Ishikawa (cell line): ENCODE data around the gene WDR38.

ENCODE experiments used
- CEBPB ChIP-seq: IDR thresholded peaks from 2 replicates; pipeline ENCODE4 v1.6.1; 2012
- CREB1 ChIP-seq: IDR thresholded peaks from 2 replicates; pipeline ENCODE4 v1.6.1; 2012; ENCODE audit warnings: low read depth
- EGR1 ChIP-seq: IDR thresholded peaks from 2 replicates; pipeline ENCODE4 v1.6.1; 2012
- EP300 ChIP-seq: IDR thresholded peaks from 2 replicates; pipeline ENCODE4 v1.6.1; 2012; ENCODE audit warnings: borderline replicate concordance
- FOXM1 ChIP-seq: IDR thresholded peaks from 2 replicates; pipeline ENCODE4 v1.6.1; 2012; ENCODE audit warnings: low read depth, borderline replicate concordance
- NFIC ChIP-seq: IDR thresholded peaks from 2 replicates; pipeline ENCODE4 v1.6.1; 2012
- RAD21 ChIP-seq: IDR thresholded peaks from 2 replicates; pipeline ENCODE4 v1.6.1; 2012; ENCODE audit warnings: low read depth
- TAF1 ChIP-seq: IDR thresholded peaks from 2 replicates; pipeline ENCODE4 v1.6.1; 2012; ENCODE audit warnings: low read depth, mild to moderate bottlenecking
- TCF12 ChIP-seq: IDR thresholded peaks from 2 replicates; pipeline ENCODE4 v1.6.1; 2012; ENCODE audit warnings: low read depth
- TEAD4 ChIP-seq: IDR thresholded peaks from 2 replicates; pipeline ENCODE4 v1.6.1; 2012
- YY1 ChIP-seq: IDR thresholded peaks from 2 replicates; pipeline ENCODE4 v1.6.1; 2012; ENCODE audit warnings: low read depth
- ZBTB7A ChIP-seq: IDR thresholded peaks from 2 replicates; pipeline ENCODE4 v1.6.1; 2012; ENCODE audit warnings: low read depth
- TF ChIP-seq, protein P1 (sequence below): IDR thresholded peaks from 2 replicates; pipeline ENCODE4 v1.6.1; 2012
- TF ChIP-seq, protein P2 (sequence below): IDR thresholded peaks from 2 replicates; pipeline ENCODE4 v1.6.1; 2012; ENCODE audit warnings: low read depth, mild to moderate bottlenecking
- TF ChIP-seq, protein P3 (sequence below): IDR thresholded peaks from 2 replicates; pipeline ENCODE4 v1.6.1; 2012

Gene WDR38

DNA sequence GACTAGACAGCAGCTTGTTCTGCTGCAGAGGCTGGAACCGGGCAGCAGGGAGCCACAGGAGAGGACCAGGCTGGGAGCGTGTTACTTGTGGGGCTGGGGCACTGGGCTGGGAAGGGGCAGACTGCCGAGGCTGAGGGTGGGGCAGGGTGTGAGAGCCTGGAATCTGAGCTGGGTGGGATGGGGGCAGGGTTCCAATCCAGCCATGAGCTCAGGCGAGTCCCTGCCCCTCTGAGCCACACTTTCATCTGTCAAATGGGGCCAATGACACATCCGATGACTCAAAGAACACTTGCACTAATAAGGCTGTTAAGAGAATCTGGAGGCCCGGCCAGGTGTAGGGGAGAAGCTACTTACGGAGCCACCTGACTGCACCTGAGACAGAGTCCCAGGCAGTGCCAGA is 18.7 kb upstream of the WDR38 start:
- TF ChIP-seq TCF12 (peak; percentile 34; the same call in 1 of the 2 replicates), EP300 (peak; percentile 32; the same call in 1 of the 2 replicates), YY1 (no peak), EGR1 (no peak), FOXM1 (no peak), CREB1 (no peak), RAD21 (no peak), TEAD4 (no peak), CEBPB (no peak), TAF1 (no peak), ZBTB7A (no peak), NFIC (no peak)
- TF ChIP-seq, protein P1, sequence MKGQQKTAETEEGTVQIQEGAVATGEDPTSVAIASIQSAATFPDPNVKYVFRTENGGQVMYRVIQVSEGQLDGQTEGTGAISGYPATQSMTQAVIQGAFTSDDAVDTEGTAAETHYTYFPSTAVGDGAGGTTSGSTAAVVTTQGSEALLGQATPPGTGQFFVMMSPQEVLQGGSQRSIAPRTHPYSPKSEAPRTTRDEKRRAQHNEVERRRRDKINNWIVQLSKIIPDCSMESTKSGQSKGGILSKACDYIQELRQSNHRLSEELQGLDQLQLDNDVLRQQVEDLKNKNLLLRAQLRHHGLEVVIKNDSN: no peak
- TF ChIP-seq, protein P2, sequence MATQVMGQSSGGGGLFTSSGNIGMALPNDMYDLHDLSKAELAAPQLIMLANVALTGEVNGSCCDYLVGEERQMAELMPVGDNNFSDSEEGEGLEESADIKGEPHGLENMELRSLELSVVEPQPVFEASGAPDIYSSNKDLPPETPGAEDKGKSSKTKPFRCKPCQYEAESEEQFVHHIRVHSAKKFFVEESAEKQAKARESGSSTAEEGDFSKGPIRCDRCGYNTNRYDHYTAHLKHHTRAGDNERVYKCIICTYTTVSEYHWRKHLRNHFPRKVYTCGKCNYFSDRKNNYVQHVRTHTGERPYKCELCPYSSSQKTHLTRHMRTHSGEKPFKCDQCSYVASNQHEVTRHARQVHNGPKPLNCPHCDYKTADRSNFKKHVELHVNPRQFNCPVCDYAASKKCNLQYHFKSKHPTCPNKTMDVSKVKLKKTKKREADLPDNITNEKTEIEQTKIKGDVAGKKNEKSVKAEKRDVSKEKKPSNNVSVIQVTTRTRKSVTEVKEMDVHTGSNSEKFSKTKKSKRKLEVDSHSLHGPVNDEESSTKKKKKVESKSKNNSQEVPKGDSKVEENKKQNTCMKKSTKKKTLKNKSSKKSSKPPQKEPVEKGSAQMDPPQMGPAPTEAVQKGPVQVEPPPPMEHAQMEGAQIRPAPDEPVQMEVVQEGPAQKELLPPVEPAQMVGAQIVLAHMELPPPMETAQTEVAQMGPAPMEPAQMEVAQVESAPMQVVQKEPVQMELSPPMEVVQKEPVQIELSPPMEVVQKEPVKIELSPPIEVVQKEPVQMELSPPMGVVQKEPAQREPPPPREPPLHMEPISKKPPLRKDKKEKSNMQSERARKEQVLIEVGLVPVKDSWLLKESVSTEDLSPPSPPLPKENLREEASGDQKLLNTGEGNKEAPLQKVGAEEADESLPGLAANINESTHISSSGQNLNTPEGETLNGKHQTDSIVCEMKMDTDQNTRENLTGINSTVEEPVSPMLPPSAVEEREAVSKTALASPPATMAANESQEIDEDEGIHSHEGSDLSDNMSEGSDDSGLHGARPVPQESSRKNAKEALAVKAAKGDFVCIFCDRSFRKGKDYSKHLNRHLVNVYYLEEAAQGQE: no peak
- TF ChIP-seq, protein P3, sequence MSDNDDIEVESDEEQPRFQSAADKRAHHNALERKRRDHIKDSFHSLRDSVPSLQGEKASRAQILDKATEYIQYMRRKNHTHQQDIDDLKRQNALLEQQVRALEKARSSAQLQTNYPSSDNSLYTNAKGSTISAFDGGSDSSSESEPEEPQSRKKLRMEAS: no peak

DNA sequence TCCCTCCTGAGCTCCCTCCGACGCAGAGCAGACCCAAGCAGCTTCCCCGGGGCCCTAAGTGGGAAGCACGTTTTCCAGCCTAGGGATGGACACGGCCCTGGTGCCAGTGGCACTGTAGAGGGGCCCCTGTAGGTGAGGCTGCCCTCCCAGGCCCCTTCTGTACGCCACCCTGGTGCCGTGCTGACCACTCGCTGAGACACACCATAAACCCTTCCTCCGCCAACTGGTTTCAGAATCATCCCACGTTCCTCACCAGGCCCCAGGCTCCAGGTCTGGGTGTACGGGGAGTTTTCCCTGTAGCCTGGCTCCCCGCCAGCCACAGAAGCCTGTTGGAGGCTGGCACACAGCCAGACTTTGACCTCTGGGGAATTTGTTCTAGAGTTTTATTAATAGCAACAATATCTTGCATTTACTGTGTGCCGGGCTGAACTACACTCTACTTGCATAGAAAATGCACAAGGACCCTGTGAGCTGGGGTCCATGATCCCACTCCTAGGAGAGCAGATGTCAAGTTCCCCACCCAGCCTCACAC is 18.2 kb upstream of the WDR38 start:
- TF ChIP-seq, protein P3: no peak
- peak; percentile 36; the same call in 1 of the 2 replicates for TF ChIP-seq TEAD4
- TF ChIP-seq NFIC: peak; percentile 95

DNA sequence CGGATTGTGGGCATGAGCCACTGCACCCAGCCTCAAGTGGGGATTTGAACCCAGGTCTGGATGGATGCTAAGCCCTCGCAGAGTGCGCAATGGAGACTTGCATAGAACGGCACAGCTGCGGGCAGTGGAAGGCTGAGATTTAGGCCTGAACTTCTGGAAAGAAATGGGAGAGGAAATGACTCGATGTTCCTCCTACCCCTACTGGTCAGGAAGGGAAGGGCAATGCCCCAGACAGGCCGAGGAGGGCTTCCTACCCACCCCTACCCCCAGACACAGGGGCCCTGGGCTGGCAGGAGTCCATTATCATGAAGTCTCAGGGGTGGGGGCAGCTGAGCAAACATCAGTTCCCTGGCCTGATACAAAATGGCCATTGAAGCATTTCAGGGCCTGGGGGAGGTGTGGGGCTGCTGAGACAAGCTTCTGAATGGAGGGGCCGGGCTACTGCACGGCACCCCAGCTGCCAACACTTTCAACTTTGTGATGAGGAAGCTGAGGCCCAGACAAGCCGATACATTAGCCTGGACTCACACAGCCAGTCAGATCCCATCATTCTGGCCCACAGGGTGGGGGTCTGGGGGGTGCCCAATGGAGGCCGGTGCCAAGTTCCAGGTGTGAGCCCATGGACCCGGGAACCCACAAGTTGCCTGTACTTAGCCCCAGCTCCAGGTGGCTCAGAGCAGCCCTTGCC is 13.5 kb upstream of the WDR38 start:
- TF ChIP-seq NFIC: no peak
- no peak for TF ChIP-seq FOXM1

DNA sequence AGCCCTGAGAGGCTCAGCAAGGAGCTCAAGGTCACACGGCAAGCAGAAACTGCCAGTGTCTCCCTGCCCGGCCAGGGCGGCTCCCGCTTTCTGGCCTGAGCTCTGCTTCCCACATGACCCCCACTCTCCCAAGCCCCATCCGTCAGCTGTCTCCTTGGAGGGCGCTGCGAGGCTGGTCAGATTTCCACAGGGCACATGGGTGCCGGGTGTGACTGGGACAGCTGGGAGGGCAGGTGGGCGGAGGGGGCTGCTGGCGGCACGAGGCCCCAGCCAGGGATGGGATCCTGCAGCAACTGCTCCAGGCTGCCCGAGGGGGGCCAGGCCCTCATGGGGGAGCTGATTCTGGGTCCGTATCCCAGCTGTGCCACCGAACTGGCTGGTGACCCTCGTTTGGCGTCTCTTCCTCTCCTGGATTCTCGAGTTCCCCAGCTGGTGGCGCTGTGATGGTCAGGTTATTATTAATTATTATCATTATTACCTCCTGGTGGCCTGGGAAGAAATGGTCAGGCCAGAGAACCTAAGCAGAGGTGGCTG is 12.9 kb upstream of the WDR38 start:
- TF ChIP-seq RAD21: peak; percentile 3; the same call in 1 of the 2 replicates
- no peak for TF ChIP-seq TCF12

DNA sequence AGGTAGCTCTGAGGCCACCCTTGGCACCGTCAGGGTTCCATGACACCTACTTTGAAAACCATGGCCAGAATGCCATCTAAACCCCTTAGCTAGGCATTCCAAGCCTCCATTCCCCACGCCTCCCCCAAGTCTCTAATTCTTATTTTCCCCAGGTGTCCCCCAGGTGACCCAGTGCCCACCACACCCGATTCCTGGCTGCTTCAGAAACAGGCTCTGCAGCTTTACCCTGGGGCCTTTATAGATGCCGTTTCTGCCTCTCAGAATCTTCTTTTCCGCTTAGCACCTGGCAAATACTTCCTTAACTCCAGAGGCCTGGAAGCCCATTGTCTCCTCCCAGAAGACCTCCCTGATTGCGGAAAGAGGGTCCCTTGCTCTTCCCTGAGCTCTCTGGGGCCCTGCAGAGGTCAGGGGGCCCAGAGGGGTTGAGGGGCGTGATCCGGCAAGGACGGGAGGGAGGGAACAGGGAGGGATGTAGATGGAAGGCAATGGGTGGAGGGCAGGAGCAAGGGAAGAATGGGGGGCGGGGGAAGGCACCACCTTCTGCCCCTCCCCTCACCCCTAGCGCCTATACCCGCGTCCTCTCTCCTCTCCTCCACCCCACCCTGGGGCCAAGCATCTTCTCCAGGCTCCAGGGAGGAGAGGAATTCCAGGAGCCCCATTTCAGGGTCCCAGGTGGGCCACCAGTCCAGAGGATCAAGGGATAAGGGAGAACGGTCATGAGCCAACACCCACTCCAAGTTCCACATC is 12.0 kb upstream of the WDR38 start:
- TF ChIP-seq, protein P1: no peak
- TF ChIP-seq RAD21: no peak
- TF ChIP-seq, protein P2: no peak
- no peak for TF ChIP-seq YY1
- TF ChIP-seq EP300: no peak
- no peak for TF ChIP-seq FOXM1
- TF ChIP-seq TEAD4: no peak
- no peak for TF ChIP-seq TAF1
- no peak for TF ChIP-seq ZBTB7A
- TF ChIP-seq, protein P3: no peak
- no peak for TF ChIP-seq TCF12
- no peak for TF ChIP-seq CEBPB
- TF ChIP-seq EGR1: no peak
- no peak for TF ChIP-seq CREB1

DNA sequence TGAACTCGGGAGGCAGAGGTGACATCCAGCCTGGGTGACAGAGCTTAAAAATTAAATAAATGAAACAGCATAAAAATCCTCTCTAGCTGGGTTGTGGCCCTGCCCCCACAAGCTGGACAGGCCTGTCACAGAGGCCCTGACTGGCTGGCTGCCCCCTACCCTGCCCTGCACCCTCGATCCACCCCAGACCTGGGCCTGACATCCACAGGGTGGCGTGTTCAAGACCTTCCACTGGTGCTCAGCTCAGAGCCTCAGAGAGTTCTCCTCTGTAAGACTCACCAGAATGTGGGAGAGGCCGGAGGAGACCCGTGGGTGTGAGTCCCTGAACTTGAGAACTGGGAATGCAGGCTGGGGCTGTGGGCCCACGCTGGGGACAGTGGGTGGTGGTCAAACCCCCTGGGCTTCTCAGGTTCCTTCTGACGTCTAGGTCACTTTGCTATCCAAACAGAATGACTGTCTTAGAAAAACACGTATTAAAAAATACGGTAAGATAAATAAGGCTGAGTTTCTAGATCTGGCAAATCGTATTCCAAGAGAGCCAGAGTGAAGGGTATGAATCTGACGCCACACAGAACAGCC is 9.7 kb upstream of the WDR38 start:
- TF ChIP-seq, protein P3: no peak
- TF ChIP-seq TCF12: no peak
- no peak for TF ChIP-seq CEBPB
- no peak for TF ChIP-seq ZBTB7A
- no peak for TF ChIP-seq EP300
- TF ChIP-seq, protein P1: no peak
